ENCODE measurements around the gene UTS2.

The UTS2 gene

GRCh38 chr1:7852804-7853683 lies at the start of gene UTS2:
Gene UTS2 (minus strand): TSS chr1:7853065. CDS start chr1:7853003, 62 bp downstream.
- H3K27ac ChIP-seq (ENCODE audit: low read depth, low read length) = no peak within 1 kb of the TSS
- H3K36me3 ChIP-seq (ENCODE audit: control insufficient read depth in 5 of 5, insufficient read depth in 5 of 5, low read length in 5 of 5) = no peaks in the 10 kb centered on the region
- no peaks in the 10 kb centered on the region for H3K27me3 ChIP-seq (ENCODE audit: control insufficient read depth in 5 of 5, insufficient read depth in 4 of 5, low read length in 5 of 5)
- no peak within 1 kb of the TSS for H3K4me3 ChIP-seq (ENCODE audit: low read depth in 1 of 5, low read length in 5 of 5)
- H3K4me1 ChIP-seq (ENCODE audit: control insufficient read depth in 5 of 5, insufficient read depth in 5 of 5, low read length in 5 of 5) = no peaks in the 10 kb centered on the region
- no peaks in the 10 kb centered on the region for H3K9me3 ChIP-seq (ENCODE audit: control insufficient read depth in 5 of 5, low read length in 5 of 5)
- no peak within 1 kb of the TSS for H3K9ac ChIP-seq (ENCODE audit: low read length in 5 of 5)

- Histone ChIP-seq H3K4me1 (ENCODE audit: control insufficient read depth in 5 of 5, insufficient read depth in 5 of 5, low read length in 5 of 5) (peaks cover 0 to 6% (median 5%) of the 10 kb centered on the region in 5 donors), H3K9me3 (ENCODE audit: control insufficient read depth in 5 of 5, low read length in 5 of 5) (peaks cover 0 to 2% (median 0%) of the 10 kb centered on the region in 5 donors), H3K27me3 (ENCODE audit: control insufficient read depth in 5 of 5, insufficient read depth in 4 of 5, low read length in 5 of 5) (peaks cover 0 to 4% (median 0%) of the 10 kb centered on the region in 5 donors), H3K36me3 (ENCODE audit: control insufficient read depth in 5 of 5, insufficient read depth in 5 of 5, low read length in 5 of 5) (no peaks in the 10 kb centered on the region), H3K4me3 (ENCODE audit: low read depth in 1 of 5, low read length in 5 of 5) (no peak overlapping the region), H3K27ac (ENCODE audit: low read depth, low read length) (no peak overlapping the region), H3K9ac (ENCODE audit: low read length in 5 of 5) (no peak overlapping the region)
Observed at GRCh38 chr1:7899741-7900140, 46.9 kb upstream of the UTS2 start.

- peaks cover 0 to 6% (median 5%) of the 10 kb centered on the region in 5 donors for H3K4me1 ChIP-seq (ENCODE audit: control insufficient read depth in 5 of 5, insufficient read depth in 5 of 5, low read length in 5 of 5)
- no peak overlapping the region for H3K27ac ChIP-seq (ENCODE audit: low read depth, low read length)
- peaks cover 0 to 4% (median 0%) of the 10 kb centered on the region in 5 donors for H3K27me3 ChIP-seq (ENCODE audit: control insufficient read depth in 5 of 5, insufficient read depth in 4 of 5, low read length in 5 of 5)
- H3K36me3 ChIP-seq (ENCODE audit: control insufficient read depth in 5 of 5, insufficient read depth in 5 of 5, low read length in 5 of 5) = no peaks in the 10 kb centered on the region
- H3K9me3 ChIP-seq (ENCODE audit: control insufficient read depth in 5 of 5, low read length in 5 of 5) = peaks cover 0 to 2% (median 0%) of the 10 kb centered on the region in 5 donors
- no peak overlapping the region for H3K4me3 ChIP-seq (ENCODE audit: low read depth in 1 of 5, low read length in 5 of 5)
- H3K9ac ChIP-seq (ENCODE audit: low read length in 5 of 5) = no peak overlapping the region
Observed at GRCh38 chr1:7898962-7899361, 46.1 kb upstream of the UTS2 start.

GRCh38 chr1:7896994-7897393 lies 44.1 kb upstream of the UTS2 start:
- Histone ChIP-seq H3K9me3 (ENCODE audit: control insufficient read depth in 5 of 5, low read length in 5 of 5) (peaks cover 0 to 2% (median 0%) of the 10 kb centered on the region in 5 donors), H3K4me3 (ENCODE audit: low read depth in 1 of 5, low read length in 5 of 5) (no peak overlapping the region), H3K9ac (ENCODE audit: low read length in 5 of 5) (no peak overlapping the region), H3K4me1 (ENCODE audit: control insufficient read depth in 5 of 5, insufficient read depth in 5 of 5, low read length in 5 of 5) (no peaks in the 10 kb centered on the region), H3K27ac (ENCODE audit: low read depth, low read length) (no peak overlapping the region), H3K27me3 (ENCODE audit: control insufficient read depth in 5 of 5, insufficient read depth in 4 of 5, low read length in 5 of 5) (peaks cover 0 to 1% (median 0%) of the 10 kb centered on the region in 5 donors), H3K36me3 (ENCODE audit: control insufficient read depth in 5 of 5, insufficient read depth in 5 of 5, low read length in 5 of 5) (no peaks in the 10 kb centered on the region)

GRCh38 chr1:7893529-7894180 lies 40.8 kb upstream of the UTS2 start:
- no peaks in the 10 kb centered on the region for H3K36me3 ChIP-seq (ENCODE audit: control insufficient read depth in 5 of 5, insufficient read depth in 5 of 5, low read length in 5 of 5)
- no peak overlapping the region for H3K4me3 ChIP-seq (ENCODE audit: low read depth in 1 of 5, low read length in 5 of 5)

GRCh38 chr1:7891804-7892203 lies 38.9 kb upstream of the UTS2 start:
- no peak overlapping the region for H3K27ac ChIP-seq (ENCODE audit: low read depth, low read length)
- peaks cover 0 to 19% (median 9%) of the 10 kb centered on the region in 5 donors for H3K27me3 ChIP-seq (ENCODE audit: control insufficient read depth in 5 of 5, insufficient read depth in 4 of 5, low read length in 5 of 5)
- no peak overlapping the region for H3K4me3 ChIP-seq (ENCODE audit: low read depth in 1 of 5, low read length in 5 of 5)
- no peaks in the 10 kb centered on the region for H3K36me3 ChIP-seq (ENCODE audit: control insufficient read depth in 5 of 5, insufficient read depth in 5 of 5, low read length in 5 of 5)
- H3K4me1 ChIP-seq (ENCODE audit: control insufficient read depth in 5 of 5, insufficient read depth in 5 of 5, low read length in 5 of 5) = no peaks in the 10 kb centered on the region
- no peak overlapping the region for H3K9ac ChIP-seq (ENCODE audit: low read length in 5 of 5)
- peaks cover 0 to 2% (median 0%) of the 10 kb centered on the region in 5 donors for H3K9me3 ChIP-seq (ENCODE audit: control insufficient read depth in 5 of 5, low read length in 5 of 5)

More at GRCh38 chr1:7893529-7894180, 40.8 kb upstream of the UTS2 start:
- H3K9me3 ChIP-seq (ENCODE audit: control insufficient read depth in 5 of 5, low read length in 5 of 5) = peaks cover 0 to 2% (median 0%) of the 10 kb centered on the region in 5 donors
- H3K4me1 ChIP-seq (ENCODE audit: control insufficient read depth in 5 of 5, insufficient read depth in 5 of 5, low read length in 5 of 5) = no peaks in the 10 kb centered on the region
- H3K27ac ChIP-seq (ENCODE audit: low read depth, low read length) = no peak overlapping the region
- H3K27me3 ChIP-seq (ENCODE audit: control insufficient read depth in 5 of 5, insufficient read depth in 4 of 5, low read length in 5 of 5) = peaks cover 0 to 6% (median under 1%) of the 10 kb centered on the region in 5 donors
- peak overlapping the region in 1 of 5 donors; percentile 30 for H3K9ac ChIP-seq (ENCODE audit: low read length in 5 of 5)

- Histone ChIP-seq H3K4me3 (ENCODE audit: low read depth in 1 of 5, low read length in 5 of 5) (no peak overlapping the region), H3K9ac (ENCODE audit: low read length in 5 of 5) (no peak overlapping the region), H3K9me3 (ENCODE audit: control insufficient read depth in 5 of 5, low read length in 5 of 5) (peaks cover 0 to 2% (median 0%) of the 10 kb centered on the region in 5 donors), H3K36me3 (ENCODE audit: control insufficient read depth in 5 of 5, insufficient read depth in 5 of 5, low read length in 5 of 5) (no peaks in the 10 kb centered on the region), H3K27me3 (ENCODE audit: control insufficient read depth in 5 of 5, insufficient read depth in 4 of 5, low read length in 5 of 5) (peaks cover 0 to 23% (median 9%) of the 10 kb centered on the region in 5 donors), H3K4me1 (ENCODE audit: control insufficient read depth in 5 of 5, insufficient read depth in 5 of 5, low read length in 5 of 5) (peaks cover 0 to 2% (median 0%) of the 10 kb centered on the region in 5 donors), H3K27ac (ENCODE audit: low read depth, low read length) (no peak overlapping the region)
Observed at GRCh38 chr1:7890853-7891252, 38.0 kb upstream of the UTS2 start.

- no peak overlapping the region for H3K9ac ChIP-seq (ENCODE audit: low read length in 5 of 5)
- H3K4me3 ChIP-seq (ENCODE audit: low read depth in 1 of 5, low read length in 5 of 5) = no peak overlapping the region
- peaks cover 0 to 4% (median 0%) of the 10 kb centered on the region in 5 donors for H3K9me3 ChIP-seq (ENCODE audit: control insufficient read depth in 5 of 5, low read length in 5 of 5)
- H3K36me3 ChIP-seq (ENCODE audit: control insufficient read depth in 5 of 5, insufficient read depth in 5 of 5, low read length in 5 of 5) = no peaks in the 10 kb centered on the region
- H3K27me3 ChIP-seq (ENCODE audit: control insufficient read depth in 5 of 5, insufficient read depth in 4 of 5, low read length in 5 of 5) = peaks cover 0 to 32% (median 9%) of the 10 kb centered on the region in 5 donors
- H3K4me1 ChIP-seq (ENCODE audit: control insufficient read depth in 5 of 5, insufficient read depth in 5 of 5, low read length in 5 of 5) = peaks cover 0 to 2% (median 0%) of the 10 kb centered on the region in 5 donors
- no peak overlapping the region for H3K27ac ChIP-seq (ENCODE audit: low read depth, low read length)
Observed at GRCh38 chr1:7888248-7889081, 35.6 kb upstream of the UTS2 start.

GRCh38 chr1:7886405-7886745 lies 33.5 kb upstream of the UTS2 start:
- H3K4me1 ChIP-seq (ENCODE audit: control insufficient read depth in 5 of 5, insufficient read depth in 5 of 5, low read length in 5 of 5) = peaks cover 0 to 2% (median 0%) of the 10 kb centered on the region in 5 donors
- peaks cover 0 to 4% (median 0%) of the 10 kb centered on the region in 5 donors for H3K9me3 ChIP-seq (ENCODE audit: control insufficient read depth in 5 of 5, low read length in 5 of 5)
- H3K27ac ChIP-seq (ENCODE audit: low read depth, low read length) = no peak overlapping the region
- H3K4me3 ChIP-seq (ENCODE audit: low read depth in 1 of 5, low read length in 5 of 5) = no peak overlapping the region
- H3K9ac ChIP-seq (ENCODE audit: low read length in 5 of 5) = no peak overlapping the region
- peaks cover 0 to 28% (median 9%) of the 10 kb centered on the region in 5 donors for H3K27me3 ChIP-seq (ENCODE audit: control insufficient read depth in 5 of 5, insufficient read depth in 4 of 5, low read length in 5 of 5)
- no peaks in the 10 kb centered on the region for H3K36me3 ChIP-seq (ENCODE audit: control insufficient read depth in 5 of 5, insufficient read depth in 5 of 5, low read length in 5 of 5)
